Measurements from ENCODE around the gene CINP. TPM values are rescaled to one million over a fixed set of nuclear protein-coding genes. Genes with fewer than 3 reads are reported as not detected.
"Not testable (repeated sequence)": the region's sequence is repeated elsewhere in the genome, so short reads cannot be mapped to it uniquely, and the experiment has no call there.

CINP gene
- total RNA-seq, 2 donors from 2014 or later = 33.5 to 37.8 TPM

DNA sequence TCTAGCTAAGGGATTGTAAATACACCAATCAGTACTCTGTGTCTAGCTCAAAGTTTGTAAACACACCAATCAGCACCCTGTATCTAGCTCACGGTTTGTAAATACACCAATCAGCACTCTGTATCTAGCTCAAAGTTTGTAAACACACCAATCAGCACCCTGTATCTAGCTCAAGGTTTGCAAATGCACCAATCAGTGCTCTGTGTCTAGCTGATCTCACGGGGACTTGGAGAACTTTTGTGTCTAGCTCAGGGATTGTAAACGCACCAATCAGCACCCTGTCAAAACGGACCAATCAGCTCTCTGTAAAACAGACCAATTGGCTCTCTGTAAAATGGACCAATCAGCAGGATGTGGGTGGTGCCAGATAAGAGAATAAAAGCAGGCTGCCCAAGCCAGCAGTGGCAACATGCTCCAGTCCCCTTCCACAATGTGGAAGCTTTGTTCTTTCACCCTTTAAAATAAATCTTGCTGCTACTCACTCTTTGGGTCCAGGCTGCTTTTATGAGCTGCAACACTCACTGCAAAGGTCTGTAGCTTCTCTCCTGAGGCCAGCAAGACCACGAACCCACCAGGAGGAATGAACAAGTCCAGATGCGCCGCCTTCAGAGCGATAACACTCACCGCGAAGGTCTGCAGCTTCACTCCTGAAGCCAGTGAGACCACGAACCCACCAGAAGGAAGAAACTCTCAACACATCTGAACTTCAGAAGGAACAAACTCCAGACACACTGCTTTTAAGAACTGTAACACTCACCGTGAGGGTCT is 64.2 kb downstream of the CINP start:
- not testable (repeated sequence) for H3K4me3 Mint-ChIP-seq; ATAC-seq (replicated peaks); H3K36me3 Mint-ChIP-seq (ENCODE audit: low read depth); H3K9me3 Mint-ChIP-seq; H3K4me1 Mint-ChIP-seq; H3K27ac Mint-ChIP-seq; H3K27me3 Mint-ChIP-seq

Other genes starting within 250 kb of the CINP start
- gene WDR20, start 223.0 kb downstream of the CINP start, total RNA-seq = 10 to 100 TPM; 30.9 to 33.0 TPM
- 1 to 10 TPM; 2.3 to 5.5 TPM for gene MOK, start 57.7 kb downstream of the CINP start, total RNA-seq
- 10 to 100 TPM in 1 of 2 donors, 1 to 10 TPM in 1; 8.2 to 11.2 TPM for gene ZNF839, start 43.1 kb downstream of the CINP start, total RNA-seq
- gene TECPR2, start 51 bp upstream of the CINP start, total RNA-seq = 1 to 10 TPM; 4.6 to 4.9 TPM
- gene ANKRD9, start 146.9 kb upstream of the CINP start, total RNA-seq = 1 to 10 TPM; 6.0 to 6.9 TPM
- 10 to 100 TPM; 16.4 to 23.6 TPM for gene RCOR1, start 229.8 kb upstream of the CINP start, total RNA-seq